HepG2 (cell line): ENCODE measurements around the gene FNDC3B. TPM values are rescaled to one million over a fixed set of nuclear protein-coding genes. Genes with fewer than 3 reads are reported as not detected.

ENCODE experiments used
- ATAC-seq: fragments of 200-7000 bp; cut with Tn5 transposase; 3 replicates; pipeline ENCODE4 v1.9.1; 2020; ENCODE audit warnings: mild to moderate bottlenecking, moderate library complexity
- BruUV-seq: library from RNA; stranded (reverse); fragments of 400-500 nt; replicated peaks from 2 replicates; lab custom pipeline; 2021; lab: Mats Ljungman, UMichigan
- CTCF ChIA-PET: fragments of 300-600 bp; formaldehyde crosslinking; extraction: SDS; loops from one replicate; lab custom pipeline; 2021; ENCODE audit warnings: low total read pairs, inconsistent platforms, low intra/inter-chr PET ratio; lab: Yijun Ruan, JAX
- POLR2A ChIA-PET: fragments of 350-600 bp; sonication (Branson Sonifier 250); formaldehyde crosslinking; loops from one replicate; lab custom pipeline; 2020; ENCODE audit warnings: antibody characterized with exemption, inconsistent platforms; lab: Yijun Ruan, JAX
- DNase-seq: peaks from one replicate; pipeline ENCODE4 v3.0.0-alpha.2; 2015; ENCODE audit warnings: low spot score
- FAIRE-seq: peaks from 3 replicates; lab custom pipeline; 2011; peaks lifted over from hg19 to GRCh38; lab: Jason Lieb, UNC
- H2AFZ ChIP-seq: one replicate; pipeline ENCODE4 v1.6.1; 2011; ENCODE audit warnings: low read length, inconsistent platforms
- H3K27ac ChIP-seq: fragments of 300-600 bp; 3 replicates; pipeline ENCODE4 v1.8.0; 2011; ENCODE audit warnings: mixed run types, mild to moderate bottlenecking, mixed read lengths, low read length, inconsistent platforms; ENCODE audit not compliant: insufficient read depth; ENCODE audit errors: extremely low read length
- H3K27me3 ChIP-seq, 2 experiments: fragments of 200-600 bp in 1 of 2; 2 replicates in 1 of 2; 3 replicates in 1 of 2; pipeline versions ENCODE4 v1.6.0 to v1.8.0; 2011; ENCODE audit warnings: low read length in 2 of 2, mild to moderate bottlenecking in 2 of 2, moderate library complexity in 2 of 2, inconsistent platforms in 1 of 2; ENCODE audit not compliant: insufficient read depth in 2 of 2, control insufficient read depth in 1 of 2
- H3K36me3 ChIP-seq, 2 experiments: fragments of 200-600 bp in 1 of 2; replicated peaks in 1 of 2; 2 replicates in 1 of 2; 3 replicates in 1 of 2; pipeline versions ENCODE4 v1.5.1 to v1.8.0; 2011; ENCODE audit warnings: low read length in 2 of 2, inconsistent platforms in 1 of 2; ENCODE audit not compliant: insufficient read depth in 2 of 2, control insufficient read depth in 1 of 2
- H3K4me1 ChIP-seq: 2 replicates; pipeline ENCODE4 v1.5.1; 2012; ENCODE audit warnings: low read length, inconsistent platforms; ENCODE audit not compliant: insufficient read depth
- H3K4me2 ChIP-seq: 2 replicates; pipeline ENCODE4 v1.6.0; 2011; ENCODE audit warnings: low read depth, low read length, inconsistent platforms
- H3K4me3 ChIP-seq, 3 experiments: fragments of 200-600 bp in 1 of 3; sonication (generic), shearing (Covaris generic) in 1 of 3; replicated peaks in 1 of 3; 2 replicates each; pipeline ENCODE4 v1.5.1; 2011 to 2016; ENCODE audit warnings: low read length in 3 of 3, inconsistent platforms in 2 of 3, low read depth in 2 of 3, mild to moderate bottlenecking in 2 of 3, control low read depth in 1 of 3, mixed read lengths in 1 of 3; ENCODE audit not compliant: insufficient read depth in 1 of 3
- H3K79me2 ChIP-seq: one replicate; pipeline ENCODE4 v1.6.1; 2011; ENCODE audit warnings: low read length, inconsistent platforms; ENCODE audit not compliant: insufficient read depth
- H3K9ac ChIP-seq: 2 replicates; pipeline ENCODE4 v1.6.0; 2011; ENCODE audit warnings: mild to moderate bottlenecking, low read depth, low read length, inconsistent platforms; ENCODE audit not compliant: insufficient read depth
- H3K9me3 ChIP-seq: 2 replicates; pipeline ENCODE4 v1.5.1; 2012; ENCODE audit warnings: mild to moderate bottlenecking, low read length
- H4K20me1 ChIP-seq: 2 replicates; pipeline ENCODE4 v1.6.0; 2011; ENCODE audit warnings: inconsistent platforms, mild to moderate bottlenecking, low read length, moderate library complexity; ENCODE audit not compliant: insufficient read depth
- ATF7 ChIP-seq, 2 experiments: fragments of 450-650 bp in 1 of 2; sonication (generic) in 1 of 2; formaldehyde crosslinking in 1 of 2; IDR thresholded peaks; 2 replicates each; pipeline versions ENCODE4 v1.4.0 to v1.6.1; 2016 to 2020; ENCODE audit warnings: antibody characterized with exemption in 1 of 2, mild to moderate bottlenecking in 1 of 2, missing genetic modification reagents in 1 of 2
- E2F2 ChIP-seq: sonication (generic); formaldehyde crosslinking; IDR thresholded peaks from 2 replicates; pipeline ENCODE4 v1.4.0; 2020; ENCODE audit warnings: missing genetic modification reagents, borderline replicate concordance
- ERF ChIP-seq: IDR thresholded peaks from 2 replicates; pipeline ENCODE4 v1.6.1; 2018; ENCODE audit warnings: missing biosample characterization, missing genetic modification reagents
- POLR2G ChIP-seq: fragments of 200-400 bp; formaldehyde crosslinking; IDR thresholded peaks from 2 replicates; pipeline ENCODE4 v1.6.1; 2018; ENCODE audit warnings: mild to moderate bottlenecking, low read depth, low read length, moderate library complexity
- SNAI1 ChIP-seq: sonication (generic); formaldehyde crosslinking; IDR thresholded peaks from 2 replicates; pipeline ENCODE4 v1.5.0; 2020; ENCODE audit warnings: mild to moderate bottlenecking, missing genetic modification reagents, borderline replicate concordance
- ZEB1 ChIP-seq: IDR thresholded peaks from 2 replicates; pipeline ENCODE4 v1.6.1; 2012; ENCODE audit warnings: mild to moderate bottlenecking, low read depth, inconsistent platforms; ENCODE audit not compliant: insufficient replicate concordance
- ZFAT ChIP-seq: sonication (generic); formaldehyde crosslinking; conservative IDR thresholded peaks from 2 replicates; pipeline ENCODE4 v1.8.1; 2023; ENCODE audit warnings: missing genetic modification reagents, inconsistent platforms
- ZNF282 ChIP-seq: fragments of 450-650 bp; IDR thresholded peaks from 2 replicates; pipeline ENCODE4 v1.6.1; 2018; ENCODE audit not compliant: partially characterized antibody
- ZNF296 ChIP-seq: sonication (generic); formaldehyde crosslinking; conservative IDR thresholded peaks from 2 replicates; pipeline ENCODE4 v1.5.0; 2020; ENCODE audit warnings: mild to moderate bottlenecking, missing genetic modification reagents
- ZNF350 ChIP-seq: sonication (generic); formaldehyde crosslinking; IDR thresholded peaks from 2 replicates; pipeline ENCODE4 v1.4.0; 2020; ENCODE audit warnings: mild to moderate bottlenecking, low read depth, missing genetic modification reagents, borderline replicate concordance
- WGBS: methylation state at CpG from one replicate; pipeline ENCODE4 v1.1.6; 2017; ENCODE audit warnings: low lambda C conversion rate; 5-methylcytosine and 5-hydroxymethylcytosine counted together
- in situ Hi-C: cut with HindIII; loops from 2 replicates; pipeline ENCODE4 v1.10.0; 2017; ENCODE audit warnings: low pct_unique_long_range_greater_than_20kb; ENCODE audit not compliant: extremely low pct_ligation_motif_present
- intact Hi-C: fragments of 100-400 bp; cut with micrococcal nuclease; formaldehyde crosslinking; loops from one replicate; pipeline ENCODE4 v1.10.0; 2022; ENCODE audit not compliant: unreplicated experiment
- polyA plus RNA-seq, 8 experiments: library from polyadenylated mRNA; depleted of rRNA in 3 of 8; stranded (reverse) in 7 of 8; unstranded in 1 of 8; fragments of >200 nt; fragmentation: Illumina TruSeq in 4 of 8; extraction: Trizol in 4 of 8; gene quantifications; 2 replicates each; pipeline versions ENCODE4 v1.2.1 to v1.2.3, GENCODE V29; 2011 to 2016; ENCODE audit warnings: low read depth in 4 of 8, missing spikeins in 1 of 8, mixed read lengths in 1 of 8; ENCODE audit not compliant: insufficient read depth in 1 of 8
- total RNA-seq, 5 experiments: library from RNA; depleted of rRNA; stranded (reverse); fragments of >200 nt; fragmentation: Illumina TruSeq; extraction: Trizol; gene quantifications; 2 replicates each; pipeline ENCODE4 v1.2.3, GENCODE V29; 2016; ENCODE audit warnings: low read depth in 1 of 5
- TF ChIP-seq, protein P1 (sequence below): sonication (generic); formaldehyde crosslinking; IDR thresholded peaks from 2 replicates; pipeline ENCODE4 v1.8.0; 2022; ENCODE audit warnings: missing genetic modification reagents, mild to moderate bottlenecking, moderate library complexity, borderline replicate concordance
- TF ChIP-seq, protein P2 (sequence below): sonication (generic); formaldehyde crosslinking; IDR thresholded peaks from 2 replicates; pipeline ENCODE4 v1.8.1; 2023; ENCODE audit warnings: mild to moderate bottlenecking, inconsistent platforms, moderate library complexity, missing genetic modification reagents, borderline replicate concordance
- TF ChIP-seq, protein P3 (sequence below), 2 experiments: sonication (generic) in 1 of 2; formaldehyde crosslinking in 1 of 2; IDR thresholded peaks; 2 replicates each; pipeline versions ENCODE4 v1.4.0 to v1.6.1; 2016 to 2020; ENCODE audit warnings: borderline replicate concordance in 1 of 2, low read depth in 1 of 2, mild to moderate bottlenecking in 1 of 2, missing genetic modification reagents in 1 of 2
- TF ChIP-seq, protein P4 (sequence below): sonication (generic); formaldehyde crosslinking; IDR thresholded peaks from 2 replicates; pipeline ENCODE4 v1.5.0; 2020; ENCODE audit warnings: mild to moderate bottlenecking, low read depth, missing genetic modification reagents, borderline replicate concordance

FNDC3B gene
- total and polyA plus RNA-seq, 2 of the 13 experiments (the other 11 are each of a cell fraction or from before 2014, with no cell fraction given): 74.8 to 103 TPM

DNA sequence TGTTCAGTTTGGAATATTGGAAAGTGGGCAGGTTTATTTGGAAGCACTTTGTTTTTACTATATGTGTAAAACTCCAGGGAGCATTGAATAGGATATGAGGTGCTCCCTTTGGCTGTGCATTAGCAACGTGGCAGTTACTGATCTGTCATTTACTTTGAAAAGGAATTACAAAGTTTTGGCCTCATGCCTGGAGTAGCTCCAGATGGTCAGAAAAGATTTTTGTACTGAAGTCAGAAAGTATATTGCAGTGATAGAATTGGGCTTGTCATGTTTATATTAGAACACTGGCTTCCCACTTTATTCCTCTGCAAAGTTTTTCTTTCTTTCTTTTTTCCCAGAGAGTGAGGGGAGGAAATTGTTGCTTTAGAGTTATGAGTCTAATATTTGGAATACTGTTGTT, 26.1 kb downstream of the FNDC3B start:
- peak overlapping the region; percentile 69 for H3K27ac ChIP-seq
- DNase-seq: no peak
- peaks cover 93% of the 10 kb centered on the region for H4K20me1 ChIP-seq
- no TSS peak for BruUV-seq
- 0 out of 6 replicates have a peak overlapping the region, but pooled peaks of 1 of the 3 experiments have one; percentile 1 for H3K4me3 ChIP-seq
- CTCF ChIA-PET: no interaction called here
- no peak for ATAC-seq
- H3K36me3 ChIP-seq: peaks cover 7 to 64% of the 10 kb centered on the region in 2 experiments
- H3K4me2 ChIP-seq: peak overlapping the region; percentile 57
- H3K27me3 ChIP-seq: no peaks in the 10 kb centered on the region
- no peak overlapping the region for H2AFZ ChIP-seq
- peaks cover 97% of the 10 kb centered on the region for H3K79me2 ChIP-seq
- in situ Hi-C loops (no loop called here), intact Hi-C loops (no loop called here)
- peak overlapping the region; percentile 35 for H3K9ac ChIP-seq
- no peaks in the 10 kb centered on the region for H3K9me3 ChIP-seq
- peaks cover 100% of the 10 kb centered on the region for H3K4me1 ChIP-seq
- POLR2A ChIA-PET: interaction anchor here (0.9 to 3.0 kb wide), 8 partner anchors 9 to 224 kb away, joined by 3 to 19 read pairs (median 4); no protein-coding TSS in a partner anchor
- WGBS: 11% methylated on average over 1 of the region's 1 CpG
- FAIRE-seq: no peak
- TF ChIP-seq ZEB1 (no peak), ZNF296 (CRISPR knock-in tag) (no peak), E2F2 (CRISPR knock-in tag) (no peak), ZNF282 (no peak), ZNF350 (CRISPR knock-in tag) (no peak), ZFAT (CRISPR knock-in tag) (no peak), ATF7 (IDR thresholded peaks at IDR 0.05) (no peak), ATF7 (CRISPR knock-in tag; IDR thresholded peaks at IDR 0.05) (no peak), SNAI1 (CRISPR knock-in tag) (no peak), ERF (CRISPR knock-in tag) (no peak), POLR2G (0 out of 2 replicates have a peak, but pooled peaks have one; percentile 4)
- TF ChIP-seq, protein P1, sequence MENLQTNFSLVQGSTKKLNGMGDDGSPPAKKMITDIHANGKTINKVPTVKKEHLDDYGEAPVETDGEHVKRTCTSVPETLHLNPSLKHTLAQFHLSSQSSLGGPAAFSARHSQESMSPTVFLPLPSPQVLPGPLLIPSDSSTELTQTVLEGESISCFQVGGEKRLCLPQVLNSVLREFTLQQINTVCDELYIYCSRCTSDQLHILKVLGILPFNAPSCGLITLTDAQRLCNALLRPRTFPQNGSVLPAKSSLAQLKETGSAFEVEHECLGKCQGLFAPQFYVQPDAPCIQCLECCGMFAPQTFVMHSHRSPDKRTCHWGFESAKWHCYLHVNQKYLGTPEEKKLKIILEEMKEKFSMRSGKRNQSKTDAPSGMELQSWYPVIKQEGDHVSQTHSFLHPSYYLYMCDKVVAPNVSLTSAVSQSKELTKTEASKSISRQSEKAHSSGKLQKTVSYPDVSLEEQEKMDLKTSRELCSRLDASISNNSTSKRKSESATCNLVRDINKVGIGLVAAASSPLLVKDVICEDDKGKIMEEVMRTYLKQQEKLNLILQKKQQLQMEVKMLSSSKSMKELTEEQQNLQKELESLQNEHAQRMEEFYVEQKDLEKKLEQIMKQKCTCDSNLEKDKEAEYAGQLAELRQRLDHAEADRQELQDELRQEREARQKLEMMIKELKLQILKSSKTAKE (CRISPR knock-in tag): no peak
- TF ChIP-seq, protein P2, sequence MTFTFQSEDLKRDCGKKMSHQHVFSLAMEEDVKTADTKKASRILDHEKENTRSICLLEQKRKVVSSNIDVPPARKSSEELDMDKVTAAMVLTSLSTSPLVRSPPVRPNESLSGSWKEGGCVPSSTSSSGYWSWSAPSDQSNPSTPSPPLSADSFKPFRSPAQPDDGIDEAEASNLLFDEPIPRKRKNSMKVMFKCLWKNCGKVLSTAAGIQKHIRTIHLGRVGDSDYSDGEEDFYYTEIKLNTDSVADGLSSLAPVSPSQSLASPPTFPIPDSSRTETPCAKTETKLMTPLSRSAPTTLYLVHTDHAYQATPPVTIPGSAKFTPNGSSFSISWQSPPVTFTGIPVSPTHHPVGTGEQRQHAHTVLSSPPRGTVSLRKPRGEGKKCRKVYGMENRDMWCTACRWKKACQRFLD (CRISPR knock-in tag): no peak
- TF ChIP-seq, protein P3, sequence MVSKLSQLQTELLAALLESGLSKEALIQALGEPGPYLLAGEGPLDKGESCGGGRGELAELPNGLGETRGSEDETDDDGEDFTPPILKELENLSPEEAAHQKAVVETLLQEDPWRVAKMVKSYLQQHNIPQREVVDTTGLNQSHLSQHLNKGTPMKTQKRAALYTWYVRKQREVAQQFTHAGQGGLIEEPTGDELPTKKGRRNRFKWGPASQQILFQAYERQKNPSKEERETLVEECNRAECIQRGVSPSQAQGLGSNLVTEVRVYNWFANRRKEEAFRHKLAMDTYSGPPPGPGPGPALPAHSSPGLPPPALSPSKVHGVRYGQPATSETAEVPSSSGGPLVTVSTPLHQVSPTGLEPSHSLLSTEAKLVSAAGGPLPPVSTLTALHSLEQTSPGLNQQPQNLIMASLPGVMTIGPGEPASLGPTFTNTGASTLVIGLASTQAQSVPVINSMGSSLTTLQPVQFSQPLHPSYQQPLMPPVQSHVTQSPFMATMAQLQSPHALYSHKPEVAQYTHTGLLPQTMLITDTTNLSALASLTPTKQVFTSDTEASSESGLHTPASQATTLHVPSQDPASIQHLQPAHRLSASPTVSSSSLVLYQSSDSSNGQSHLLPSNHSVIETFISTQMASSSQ (IDR thresholded peaks at IDR 0.05; ENCODE audit: low read depth): no peak
- TF ChIP-seq, protein P3 (CRISPR knock-in tag; IDR thresholded peaks at IDR 0.05; ENCODE audit: borderline replicate concordance): no peak
- TF ChIP-seq, protein P4, sequence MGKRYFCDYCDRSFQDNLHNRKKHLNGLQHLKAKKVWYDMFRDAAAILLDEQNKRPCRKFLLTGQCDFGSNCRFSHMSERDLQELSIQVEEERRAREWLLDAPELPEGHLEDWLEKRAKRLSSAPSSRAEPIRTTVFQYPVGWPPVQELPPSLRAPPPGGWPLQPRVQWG (CRISPR knock-in tag): no peak
